ENCODE measurements around the gene RPS19BP1. TPM values are rescaled to one million over a fixed set of nuclear protein-coding genes. Genes with fewer than 3 reads are reported as not detected.

The RPS19BP1 gene
- total RNA-seq (59.1 and 60.3 TPM in 2 replicates), polyA plus RNA-seq (49.7 and 74.8 TPM in 2 replicates), polyA minus RNA-seq (40.0 and 46.1 TPM in 2 replicates)
- 59.8 TPM for total RNA-seq (2013)

- no peaks in the 10 kb centered on the region for H3K9me3 Mint-ChIP-seq (ENCODE audit: insufficient read depth)
- peaks cover 43% of the 10 kb centered on the region for H4K20me1 ChIP-seq (ENCODE audit: control insufficient read depth, insufficient read depth, low read length, poor library complexity, severe bottlenecking)
- H3K36me3 ChIP-seq (replicated peaks in 1 of 2; ENCODE audit: control extremely low read depth in 1 of 2, control insufficient read depth in 1 of 2, extremely low read depth in 1 of 2, insufficient read depth in 2 of 2, low read length in 1 of 2) = peaks cover 0 to 33% of the 10 kb centered on the region in 2 experiments
- ChIA-PET POLR2A (interaction anchor here (0.6 to 6.3 kb wide), 4 partner anchors 12 to 492 kb away, joined by 3 to 57 read pairs (median 4); partner anchors contain the start of genes ATF4 and RPL3), CTCF (interaction anchor here (1.0 to 13.4 kb wide), 9 partner anchors 13 to 507 kb away, joined by 3 to 328 read pairs (median 73); partner anchors contain the start of genes ATF4 and RPL3)
- peaks cover 49% of the 10 kb centered on the region for H3K79me2 ChIP-seq (ENCODE audit: control insufficient read depth, insufficient read depth, low read length)
- intact Hi-C loops (cut with micrococcal nuclease) = loop anchor here (1.0 to 5.0 kb wide), 6 partner anchors 12 to 645 kb away; partner anchors contain the start of genes ATF4, CBX7, MIEF1 and RPL3
- no peaks in the 10 kb centered on the region for H3K9me3 ChIP-seq (ENCODE audit: control extremely low read depth in 1 of 3, control insufficient read depth in 2 of 3, insufficient read depth in 1 of 3, low read length in 2 of 3)
- peaks cover 45 to 58% of the 10 kb centered on the region in 2 donors for H3K4me1 ChIP-seq (ENCODE audit: control insufficient read depth in 2 of 2, insufficient read depth in 2 of 2, low read length in 2 of 2)
- peak within 1 kb of the TSS; percentile 56 to 94 for H3K27ac ChIP-seq (ENCODE audit: low read length in 2 of 2)
- peak within 1 kb of the TSS; percentile 97 for H3K9ac ChIP-seq (ENCODE audit: low read length)
- TF ChIP-seq EZH2 (IDR thresholded peaks at IDR 0.05; ENCODE audit: borderline replicate concordance, insufficient read depth, low read depth, low read length, poor library complexity, severe bottlenecking) (no peak), CTCF (IDR thresholded peaks at IDR 0.05) (no peak)
- ATAC-seq (ENCODE audit: low read depth) = peak; percentile 83
- H3K4me3 ChIP-seq (ENCODE audit: control extremely low read depth in 1 of 5, extremely low read depth in 1 of 5, insufficient read depth in 1 of 5, low read depth in 2 of 5, low read length in 4 of 5) = peak within 1 kb of the TSS; percentile 70 to 96 (median 89)
- peaks cover 54% of the 10 kb centered on the region for H3K4me1 Mint-ChIP-seq
- H2AFZ ChIP-seq (ENCODE audit: insufficient read depth, low read depth, low read length, poor library complexity, severe bottlenecking) = peak within 1 kb of the TSS; percentile 98
- DNase-seq = peak; percentile 100
- H3K4me3 Mint-ChIP-seq = peak within 1 kb of the TSS; percentile 91
- WGBS (ENCODE audit: insufficient coverage) = under 1% methylated on average over 60 of the region's 67 CpGs
- H3K4me2 ChIP-seq (replicated peaks; ENCODE audit: low read depth, low read length, poor library complexity, severe bottlenecking) = peak within 1 kb of the TSS; percentile 97
- H3K27me3 Mint-ChIP-seq = no peaks in the 10 kb centered on the region
- H3K27ac Mint-ChIP-seq = peak within 1 kb of the TSS; percentile 94
- peaks cover 0 to 5% (median 0%) of the 10 kb centered on the region in 4 experiments for H3K27me3 ChIP-seq (replicated peaks in 1 of 4; ENCODE audit: control extremely low read depth in 1 of 4, control insufficient read depth in 3 of 4, insufficient read depth in 4 of 4, low read length in 3 of 4)
These were observed at the start of gene RPS19BP1 for GRCh38 chr22:39532215-39533073. Gene RPS19BP1, minus strand, starts transcription at chr22:39532748. Its CDS starts 10 bp downstream, at chr22:39532738.

All from B cell (primary cell).